ENCODE data around the gene TMEM132E. TPM values are rescaled to one million over a fixed set of nuclear protein-coding genes. Genes with fewer than 3 reads are reported as not detected.

Gene TMEM132E
- total and polyA plus RNA-seq, 2 experiments from 2014 or later = 0.27 to 0.98 TPM

- Histone ChIP-seq H4K20me1 (ENCODE audit: insufficient read depth, poor library complexity, severe bottlenecking) (no peaks in the 10 kb centered on the region), H3K9me2 (replicated peaks; ENCODE audit: insufficient read depth) (no peaks in the 10 kb centered on the region), H2AFZ (no peak overlapping the region), H3K79me2 (no peaks in the 10 kb centered on the region), H3K36me3 (replicated peaks; ENCODE audit: insufficient read depth, low read depth) (no peaks in the 10 kb centered on the region), H3K4me1 (ENCODE audit: insufficient read depth) (peaks cover 26% of the 10 kb centered on the region), H3K27ac (no peak overlapping the region), H3K27me3 (peaks cover 96% of the 10 kb centered on the region), H3K4me2 (no peak overlapping the region), H3K9me3 (ENCODE audit: low read depth) (no peaks in the 10 kb centered on the region), H3K4me3 (no peak overlapping the region)
- no peak for DNase-seq (ENCODE audit: low spot score)
- WGBS (ENCODE audit: low lambda C conversion rate, missing lambda C conversion rate) = 51% methylated on average over 3 of the region's 3 CpGs
- TF ChIP-seq EZH2 (IDR thresholded peaks at IDR 0.05; ENCODE audit: borderline replicate concordance) (no peak), CTCF (IDR thresholded peaks at IDR 0.05; ENCODE audit: poor library complexity) (no peak), EZH2phosphoT487 (IDR thresholded peaks at IDR 0.05; ENCODE audit: low read depth, severe bottlenecking, unreplicated experiment) (no peak)
These were observed 3.5 kb downstream of the TMEM132E start for GRCh38 chr17:34582901-34583245.

GRCh38 chr17:34584805-34585416, 5.5 kb downstream of the TMEM132E start:
- Histone ChIP-seq H3K27ac (no peak overlapping the region), H3K9me3 (ENCODE audit: low read depth) (no peaks in the 10 kb centered on the region), H3K27me3 (peaks cover 97% of the 10 kb centered on the region), H3K79me2 (no peaks in the 10 kb centered on the region), H4K20me1 (ENCODE audit: insufficient read depth, poor library complexity, severe bottlenecking) (no peaks in the 10 kb centered on the region), H3K36me3 (replicated peaks; ENCODE audit: insufficient read depth, low read depth) (no peaks in the 10 kb centered on the region), H2AFZ (no peak overlapping the region), H3K4me3 (no peak overlapping the region), H3K9me2 (replicated peaks; ENCODE audit: insufficient read depth) (no peaks in the 10 kb centered on the region), H3K4me1 (ENCODE audit: insufficient read depth) (peaks cover 19% of the 10 kb centered on the region), H3K4me2 (no peak overlapping the region)
- 45% methylated on average over 12 of the region's 12 CpGs for WGBS (ENCODE audit: low lambda C conversion rate, missing lambda C conversion rate)
- peak; percentile 63 for DNase-seq (ENCODE audit: low spot score)
- TF ChIP-seq CTCF (IDR thresholded peaks at IDR 0.05; ENCODE audit: poor library complexity) (peak; percentile 45), EZH2 (IDR thresholded peaks at IDR 0.05; ENCODE audit: borderline replicate concordance) (no peak)

DNA sequence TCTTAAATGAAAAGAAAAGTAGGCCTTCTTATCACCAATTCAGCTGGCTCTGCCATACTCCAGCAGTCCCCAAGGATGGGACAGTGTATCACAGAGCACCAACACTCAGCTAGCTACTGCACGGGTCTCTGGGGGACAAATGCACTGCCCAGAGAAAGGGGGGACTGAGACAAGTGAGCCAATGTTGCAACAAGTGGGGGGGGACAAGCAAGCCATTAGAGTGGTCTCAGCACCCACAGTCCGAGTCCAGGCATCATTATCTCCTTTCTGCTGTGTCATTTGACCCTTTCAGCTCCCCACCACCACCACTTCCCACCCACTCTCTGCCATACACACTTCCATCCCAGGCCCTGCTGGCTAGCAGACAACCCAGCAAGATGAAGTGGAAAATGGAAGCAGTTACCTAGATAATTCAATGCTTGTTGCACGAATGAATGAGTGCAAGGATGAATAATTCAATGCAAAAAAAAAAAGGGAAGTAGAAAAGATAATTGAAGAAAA, 7.0 kb downstream of the TMEM132E start:
- DNase-seq (ENCODE audit: low spot score) = no peak
- Histone ChIP-seq H3K9me3 (ENCODE audit: low read depth) (no peaks in the 10 kb centered on the region), H3K4me3 (no peak overlapping the region), H4K20me1 (ENCODE audit: insufficient read depth, poor library complexity, severe bottlenecking) (no peaks in the 10 kb centered on the region), H3K36me3 (replicated peaks; ENCODE audit: insufficient read depth, low read depth) (no peaks in the 10 kb centered on the region), H3K79me2 (no peaks in the 10 kb centered on the region), H3K9me2 (replicated peaks; ENCODE audit: insufficient read depth) (no peaks in the 10 kb centered on the region), H3K4me2 (no peak overlapping the region), H3K27ac (no peak overlapping the region), H3K27me3 (peaks cover 90% of the 10 kb centered on the region), H3K4me1 (ENCODE audit: insufficient read depth) (peaks cover 4% of the 10 kb centered on the region), H2AFZ (no peak overlapping the region)
- 70% methylated on average over 3 of the region's 3 CpGs for WGBS (ENCODE audit: low lambda C conversion rate, missing lambda C conversion rate)
- no peak for TF ChIP-seq EZH2 (IDR thresholded peaks at IDR 0.05; ENCODE audit: borderline replicate concordance)
- no peak for TF ChIP-seq CTCF (IDR thresholded peaks at IDR 0.05; ENCODE audit: poor library complexity)
- TF ChIP-seq EZH2phosphoT487 (IDR thresholded peaks at IDR 0.05; ENCODE audit: low read depth, severe bottlenecking, unreplicated experiment) = no peak
